Measurements from ENCODE around the gene CDH22.
A peak's percentile ranks its signal among the peaks of the same experiment; 100 is the strongest.

Gene CDH22

DNA sequence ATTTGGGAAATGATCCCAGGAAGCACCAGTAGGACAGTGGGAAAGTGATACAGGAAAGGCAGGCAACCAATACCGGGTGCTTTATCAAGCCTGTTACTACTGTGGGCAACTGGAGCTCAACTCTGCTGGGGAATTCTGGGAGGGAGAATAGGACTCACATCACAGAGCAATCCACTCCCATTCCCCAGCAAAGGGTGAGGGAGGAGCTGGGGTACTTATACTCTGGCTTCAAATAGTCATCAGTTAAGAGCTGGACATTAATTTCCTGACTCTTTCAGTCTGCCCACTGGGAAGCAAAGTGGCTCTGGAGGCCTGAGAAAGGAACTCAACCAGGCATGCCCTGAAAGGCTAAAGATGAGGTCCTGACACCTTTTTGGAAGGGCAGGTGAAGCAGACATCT, 17.5 kb upstream of the CDH22 start:
- H3K27me3 ChIP-seq (ENCODE audit: low read depth, low read length) = peaks cover 61% of the 10 kb centered on the region
- H3K36me3 ChIP-seq (replicated peaks; ENCODE audit: low read depth, low read length) = no peaks in the 10 kb centered on the region
- no peak overlapping the region for H3K27ac ChIP-seq (ENCODE audit: low read length)
- no peak for TF ChIP-seq EZH2phosphoT487 (IDR thresholded peaks at IDR 0.05; ENCODE audit: low read depth)
- TF ChIP-seq, protein P1, sequence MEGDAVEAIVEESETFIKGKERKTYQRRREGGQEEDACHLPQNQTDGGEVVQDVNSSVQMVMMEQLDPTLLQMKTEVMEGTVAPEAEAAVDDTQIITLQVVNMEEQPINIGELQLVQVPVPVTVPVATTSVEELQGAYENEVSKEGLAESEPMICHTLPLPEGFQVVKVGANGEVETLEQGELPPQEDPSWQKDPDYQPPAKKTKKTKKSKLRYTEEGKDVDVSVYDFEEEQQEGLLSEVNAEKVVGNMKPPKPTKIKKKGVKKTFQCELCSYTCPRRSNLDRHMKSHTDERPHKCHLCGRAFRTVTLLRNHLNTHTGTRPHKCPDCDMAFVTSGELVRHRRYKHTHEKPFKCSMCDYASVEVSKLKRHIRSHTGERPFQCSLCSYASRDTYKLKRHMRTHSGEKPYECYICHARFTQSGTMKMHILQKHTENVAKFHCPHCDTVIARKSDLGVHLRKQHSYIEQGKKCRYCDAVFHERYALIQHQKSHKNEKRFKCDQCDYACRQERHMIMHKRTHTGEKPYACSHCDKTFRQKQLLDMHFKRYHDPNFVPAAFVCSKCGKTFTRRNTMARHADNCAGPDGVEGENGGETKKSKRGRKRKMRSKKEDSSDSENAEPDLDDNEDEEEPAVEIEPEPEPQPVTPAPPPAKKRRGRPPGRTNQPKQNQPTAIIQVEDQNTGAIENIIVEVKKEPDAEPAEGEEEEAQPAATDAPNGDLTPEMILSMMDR (IDR thresholded peaks at IDR 0.05; ENCODE audit: low read depth, low read length) = no peak
- no peak overlapping the region for H3K9ac ChIP-seq (ENCODE audit: low read length)
- no peaks in the 10 kb centered on the region for H3K9me3 ChIP-seq (ENCODE audit: insufficient read depth, low read length)
- no peak overlapping the region for H3K4me2 ChIP-seq (ENCODE audit: low read length)
- H2AFZ ChIP-seq (ENCODE audit: low read depth, low read length) = no peak overlapping the region
- H4K20me1 ChIP-seq (ENCODE audit: insufficient read depth, low read length) = no peaks in the 10 kb centered on the region
- H3K79me2 ChIP-seq (ENCODE audit: low read length) = no peaks in the 10 kb centered on the region
- no peak overlapping the region for H3K4me3 ChIP-seq (ENCODE audit: low read length)
- no peaks in the 10 kb centered on the region for H3K4me1 ChIP-seq (ENCODE audit: low read length)

GRCh38 chr20:46324960-46325703, 16.8 kb upstream of the CDH22 start:
- peaks cover 62% of the 10 kb centered on the region for H3K27me3 ChIP-seq (ENCODE audit: low read depth, low read length)
- H3K9me3 ChIP-seq (ENCODE audit: insufficient read depth, low read length) = no peaks in the 10 kb centered on the region
- H3K4me3 ChIP-seq (ENCODE audit: low read length) = no peak overlapping the region
- no peak overlapping the region for H2AFZ ChIP-seq (ENCODE audit: low read depth, low read length)
- H3K9ac ChIP-seq (ENCODE audit: low read length) = no peak overlapping the region
- no peaks in the 10 kb centered on the region for H3K79me2 ChIP-seq (ENCODE audit: low read length)
- H3K36me3 ChIP-seq (replicated peaks; ENCODE audit: low read depth, low read length) = no peaks in the 10 kb centered on the region
- no peaks in the 10 kb centered on the region for H4K20me1 ChIP-seq (ENCODE audit: insufficient read depth, low read length)
- TF ChIP-seq, protein P1 (IDR thresholded peaks at IDR 0.05; ENCODE audit: low read depth, low read length) = peak; percentile 42
- no peak for TF ChIP-seq EZH2phosphoT487 (IDR thresholded peaks at IDR 0.05; ENCODE audit: low read depth)
- no peak overlapping the region for H3K27ac ChIP-seq (ENCODE audit: low read length)
- no peaks in the 10 kb centered on the region for H3K4me1 ChIP-seq (ENCODE audit: low read length)
- no peak overlapping the region for H3K4me2 ChIP-seq (ENCODE audit: low read length)

DNA sequence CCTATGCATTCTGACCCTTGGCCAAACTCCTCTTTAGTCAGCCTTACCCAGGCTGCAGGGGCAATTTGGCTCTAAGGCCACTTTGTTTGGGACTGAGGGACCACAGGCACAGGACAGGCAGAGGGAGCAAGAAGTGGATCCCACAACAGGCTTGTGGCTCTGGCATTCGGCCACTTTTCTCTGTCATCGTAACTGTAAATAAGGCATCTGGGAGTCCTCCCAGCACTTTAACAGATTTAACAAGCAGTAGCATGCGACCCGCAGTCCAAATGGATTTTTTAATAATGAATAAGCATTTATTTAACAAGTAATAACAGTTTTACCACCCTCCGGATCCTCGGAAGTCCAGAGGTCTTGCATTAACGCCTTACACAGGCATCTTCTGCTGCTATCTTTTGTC, 16.1 kb upstream of the CDH22 start:
- no peak for TF ChIP-seq EZH2phosphoT487 (IDR thresholded peaks at IDR 0.05; ENCODE audit: low read depth)
- TF ChIP-seq, protein P1 (IDR thresholded peaks at IDR 0.05; ENCODE audit: low read depth, low read length) = no peak

DNA sequence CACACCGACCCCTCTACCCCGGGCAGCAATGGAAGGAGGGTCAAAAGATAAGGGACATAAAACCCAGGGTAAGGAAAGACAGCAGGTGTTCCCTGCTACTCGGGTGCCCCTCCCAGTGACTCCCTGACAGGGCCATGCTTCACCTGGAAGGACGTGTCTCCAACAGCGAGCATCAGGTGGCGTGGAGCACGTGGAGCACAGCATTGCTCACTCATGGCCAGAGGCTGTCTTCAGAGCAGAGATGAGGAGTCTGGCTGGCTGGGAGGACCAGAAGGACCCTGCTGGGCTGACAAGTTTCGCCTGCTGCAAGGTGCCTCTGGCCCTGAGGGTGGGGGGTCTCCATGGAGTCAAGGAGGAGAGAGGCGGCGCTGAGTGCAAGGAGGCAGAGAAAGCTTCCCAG, 15.3 kb upstream of the CDH22 start:
- Histone ChIP-seq H3K27me3 (ENCODE audit: low read depth, low read length) (peaks cover 75% of the 10 kb centered on the region), H3K36me3 (replicated peaks; ENCODE audit: low read depth, low read length) (no peaks in the 10 kb centered on the region), H2AFZ (ENCODE audit: low read depth, low read length) (no peak overlapping the region), H3K79me2 (ENCODE audit: low read length) (no peaks in the 10 kb centered on the region), H3K4me3 (ENCODE audit: low read length) (no peak overlapping the region), H3K4me2 (ENCODE audit: low read length) (no peak overlapping the region), H3K27ac (ENCODE audit: low read length) (no peak overlapping the region), H3K9ac (ENCODE audit: low read length) (no peak overlapping the region), H3K9me3 (ENCODE audit: insufficient read depth, low read length) (no peaks in the 10 kb centered on the region), H3K4me1 (ENCODE audit: low read length) (no peaks in the 10 kb centered on the region), H4K20me1 (ENCODE audit: insufficient read depth, low read length) (no peaks in the 10 kb centered on the region)
- TF ChIP-seq EZH2phosphoT487 (IDR thresholded peaks at IDR 0.05; ENCODE audit: low read depth) = no peak
- TF ChIP-seq, protein P1 (IDR thresholded peaks at IDR 0.05; ENCODE audit: low read depth, low read length) = no peak

More for the DNA sequence above, 16.1 kb upstream of the CDH22 start:
- H3K36me3 ChIP-seq (replicated peaks; ENCODE audit: low read depth, low read length) = no peaks in the 10 kb centered on the region
- H3K27ac ChIP-seq (ENCODE audit: low read length) = no peak overlapping the region
- no peak overlapping the region for H2AFZ ChIP-seq (ENCODE audit: low read depth, low read length)
- H4K20me1 ChIP-seq (ENCODE audit: insufficient read depth, low read length) = no peaks in the 10 kb centered on the region
- H3K4me1 ChIP-seq (ENCODE audit: low read length) = no peaks in the 10 kb centered on the region
- peaks cover 69% of the 10 kb centered on the region for H3K27me3 ChIP-seq (ENCODE audit: low read depth, low read length)
- no peak overlapping the region for H3K4me2 ChIP-seq (ENCODE audit: low read length)
- H3K4me3 ChIP-seq (ENCODE audit: low read length) = no peak overlapping the region
- H3K79me2 ChIP-seq (ENCODE audit: low read length) = no peaks in the 10 kb centered on the region
- H3K9ac ChIP-seq (ENCODE audit: low read length) = no peak overlapping the region
- H3K9me3 ChIP-seq (ENCODE audit: insufficient read depth, low read length) = no peaks in the 10 kb centered on the region
